ENCODE results near the gene MFRP. TPM values are rescaled to one million over a fixed set of nuclear protein-coding genes. Genes with fewer than 3 reads are reported as not detected.
A peak's percentile ranks its signal among the peaks of the same experiment; 100 is the strongest.

MFRP gene
- total and polyA plus RNA-seq, 9 of the 15 experiments (the other 6 are each of a cell fraction or from before 2014, with no cell fraction given), result not detected

GRCh38 chr11:119342023-119342300, 4.5 kb downstream of the MFRP start:
- FAIRE-seq (no peak), ATAC-seq (no peak), DNase-seq (ENCODE audit: extremely low read depth in 1 of 4, low spot score in 3 of 4) (no peak)
- in situ Hi-C loops (cut with MboI), result no loop called here
- Histone ChIP-seq H4K20me1 (replicated peaks; ENCODE audit: control insufficient read depth, insufficient read depth, low read length) (no peaks in the 10 kb centered on the region; the same call in 1 of the 2 replicates), H3K4me1 (replicated peaks in 1 of 2; ENCODE audit: control insufficient read depth in 2 of 2, insufficient read depth in 2 of 2, low read length in 2 of 2) (peaks cover 23 to 55% of the 10 kb centered on the region in 2 experiments; a peak in 4 of 5 replicates), H3K79me2 (ENCODE audit: control insufficient read depth, insufficient read depth, low read length) (peaks cover 6% of the 10 kb centered on the region; the same call in 2 of the 3 replicates), H3K9me3 (replicated peaks; ENCODE audit: control insufficient read depth, insufficient read depth, low read depth, low read length) (no peaks in the 10 kb centered on the region), H3K9me1 (ENCODE audit: control insufficient read depth, insufficient read depth, low read length) (no peaks in the 10 kb centered on the region), H3K27ac (ENCODE audit: extremely low read depth, low read depth, low read length) (no peak overlapping the region), H3K4me2 (ENCODE audit: insufficient read depth, low read length) (no peak overlapping the region), H3K9ac (ENCODE audit: insufficient read depth in 1 of 2, low read depth in 2 of 2, low read length in 2 of 2) (peak overlapping the region in 1 of 2 experiments; percentile 43; a peak in 1 of 4 replicates), H2AFZ (ENCODE audit: low read depth, low read length) (no peak overlapping the region), H3K4me3 (no peak overlapping the region), H3K36me3 (ENCODE audit: control insufficient read depth, insufficient read depth, low read length) (peaks cover 3% of the 10 kb centered on the region; the same call in 1 of the 3 replicates), H3K27me3 (ENCODE audit: control insufficient read depth in 2 of 2, insufficient read depth in 2 of 2, low read length in 2 of 2) (peaks cover 0 to 24% of the 10 kb centered on the region in 2 experiments; a peak in 3 of 5 replicates)
- ChIA-PET CTCF (ENCODE audit: low intra/inter-chr PET ratio) (no interaction called here), POLR2A (no interaction called here)
- intact Hi-C loops (cut with micrococcal nuclease), result no loop called here
- BruUV-seq (replicated peaks), result no TSS peak
- TF ChIP-seq DPF2 (IDR thresholded peaks at IDR 0.05) (no peak), TCF7 (IDR thresholded peaks at IDR 0.05; ENCODE audit: borderline replicate concordance) (no peak), PRMT5 (CRISPR knock-in tag; IDR thresholded peaks at IDR 0.05) (no peak), POLR3A (IDR thresholded peaks at IDR 0.05; ENCODE audit: borderline replicate concordance, extremely low read depth, insufficient read depth, insufficient read length) (no peak), RCOR1 (IDR thresholded peaks at IDR 0.05; ENCODE audit: borderline replicate concordance in 1 of 2, low read depth in 2 of 2, low read length in 2 of 2) (no peak), ZBTB2 (IDR thresholded peaks at IDR 0.05) (no peak), ZBTB9 (CRISPR knock-in tag; IDR thresholded peaks at IDR 0.05) (no peak), PHF20 (IDR thresholded peaks at IDR 0.05; ENCODE audit: partially characterized antibody) (no peak), ZNF146 (CRISPR knock-in tag; IDR thresholded peaks at IDR 0.05; ENCODE audit: unreplicated experiment) (no peak), COPS2 (conservative IDR thresholded peaks at IDR 0.05) (no peak), CEBPG (CRISPR knock-in tag; IDR thresholded peaks at IDR 0.05) (no peak), CEBPG (tag; conservative IDR thresholded peaks at IDR 0.05 in 1 of 2, IDR thresholded peaks at IDR 0.05 in 1 of 2) (no peak), E2F1 (CRISPR knock-in tag; IDR thresholded peaks at IDR 0.05) (no peak)
- WGBS (ENCODE audit: insufficient coverage, low coverage, missing lambda C conversion rate), result 3% methylated on average over 7 of the region's 7 CpGs

Measured in K562 (cell line).